Vagina (tissue), 2 donors: ENCODE data around the gene COL26A1.

Source experiments
- POLR2A ChIP-seq, 2 donors: fragments of 450-650 bp; IDR thresholded peaks; one replicate each; pipeline ENCODE4 v1.6.1; 2017; ENCODE audit warnings: antibody characterized with exemption in 2 of 2, mild to moderate bottlenecking in 2 of 2, moderate library complexity in 2 of 2
- TF ChIP-seq, protein P1 (sequence below), 3 experiments: fragments of 450-650 bp in 2 of 3; fragments of 200-600 bp in 1 of 3; sonication (generic) in 1 of 3; IDR thresholded peaks; one replicate each; pipeline ENCODE4 v1.5.1; 2017 to 2019; ENCODE audit warnings: antibody characterized with exemption in 3 of 3, mild to moderate bottlenecking in 2 of 3, moderate library complexity in 2 of 3

DNA sequence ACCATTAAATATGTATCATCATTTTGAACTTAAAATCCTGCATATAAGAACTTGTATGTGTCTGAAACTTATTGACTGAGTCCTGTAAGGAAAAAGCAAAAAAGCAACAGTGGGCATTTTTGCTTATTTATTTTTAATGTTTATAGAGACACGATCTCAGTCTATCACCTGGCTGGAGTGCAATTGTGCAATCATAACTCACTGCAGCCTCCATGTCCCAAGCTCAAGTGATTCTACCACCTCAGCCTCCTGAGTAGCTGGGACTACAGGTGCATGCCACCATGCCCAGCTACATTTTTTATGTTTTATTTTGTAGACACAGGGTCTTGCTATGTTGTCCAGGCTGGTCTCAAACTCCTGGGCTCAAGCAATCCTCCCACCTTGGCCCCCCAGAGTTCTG, 234.2 kb downstream of the COL26A1 start:
- TF ChIP-seq, protein P1, sequence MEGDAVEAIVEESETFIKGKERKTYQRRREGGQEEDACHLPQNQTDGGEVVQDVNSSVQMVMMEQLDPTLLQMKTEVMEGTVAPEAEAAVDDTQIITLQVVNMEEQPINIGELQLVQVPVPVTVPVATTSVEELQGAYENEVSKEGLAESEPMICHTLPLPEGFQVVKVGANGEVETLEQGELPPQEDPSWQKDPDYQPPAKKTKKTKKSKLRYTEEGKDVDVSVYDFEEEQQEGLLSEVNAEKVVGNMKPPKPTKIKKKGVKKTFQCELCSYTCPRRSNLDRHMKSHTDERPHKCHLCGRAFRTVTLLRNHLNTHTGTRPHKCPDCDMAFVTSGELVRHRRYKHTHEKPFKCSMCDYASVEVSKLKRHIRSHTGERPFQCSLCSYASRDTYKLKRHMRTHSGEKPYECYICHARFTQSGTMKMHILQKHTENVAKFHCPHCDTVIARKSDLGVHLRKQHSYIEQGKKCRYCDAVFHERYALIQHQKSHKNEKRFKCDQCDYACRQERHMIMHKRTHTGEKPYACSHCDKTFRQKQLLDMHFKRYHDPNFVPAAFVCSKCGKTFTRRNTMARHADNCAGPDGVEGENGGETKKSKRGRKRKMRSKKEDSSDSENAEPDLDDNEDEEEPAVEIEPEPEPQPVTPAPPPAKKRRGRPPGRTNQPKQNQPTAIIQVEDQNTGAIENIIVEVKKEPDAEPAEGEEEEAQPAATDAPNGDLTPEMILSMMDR (IDR thresholded peaks at IDR 0.05): no peak
- TF ChIP-seq POLR2A (IDR thresholded peaks at IDR 0.05): no peak
